GM12878 (cell line): ENCODE data around the gene GIGYF1. TPM values are rescaled to one million over a fixed set of nuclear protein-coding genes. Genes with fewer than 3 reads are reported as not detected.

Source experiments
- ASH2L ChIP-seq: fragments of 300-600, 200-600 bp; sonication (generic); IDR thresholded peaks from 2 replicates; pipeline ENCODE4 v1.6.1; 2017; ENCODE audit warnings: low read depth, mild to moderate bottlenecking, borderline replicate concordance
- EGR1 ChIP-seq, 2 experiments: IDR thresholded peaks; 1 replicate in 1 of 2; 2 replicates in 1 of 2; pipeline ENCODE4 v1.6.1; 2011 to 2012; ENCODE audit warnings: low read depth in 2 of 2, low read length in 2 of 2, borderline replicate concordance in 1 of 2, mild to moderate bottlenecking in 1 of 2, moderate library complexity in 1 of 2
- NFYA ChIP-seq: IDR thresholded peaks from 2 replicates; pipeline ENCODE4 v1.6.1; 2011; ENCODE audit warnings: low read depth, mild to moderate bottlenecking, low read length, improper control_type of control experiment, borderline replicate concordance
- PAX8 ChIP-seq: fragments of 450-650 bp; IDR thresholded peaks from 2 replicates; pipeline ENCODE4 v1.6.1; 2017; ENCODE audit warnings: mild to moderate bottlenecking, moderate library complexity
- POLR2A ChIP-seq: IDR thresholded peaks from 2 replicates; pipeline ENCODE4 v1.6.1; 2011; ENCODE audit warnings: low read depth, mild to moderate bottlenecking, low read length
- SPI1 ChIP-seq: IDR thresholded peaks from 2 replicates; pipeline ENCODE4 v1.6.1; 2011; ENCODE audit warnings: low read depth, mild to moderate bottlenecking, low read length, moderate library complexity, borderline replicate concordance; ENCODE audit not compliant: insufficient read depth
- YY1 ChIP-seq: IDR thresholded peaks from 2 replicates; pipeline ENCODE4 v1.6.1; 2011; ENCODE audit warnings: low read depth, mild to moderate bottlenecking, low read length
- ZBED1 ChIP-seq: IDR thresholded peaks from 2 replicates; pipeline ENCODE4 v1.6.1; 2016; ENCODE audit warnings: borderline replicate concordance
- ZNF274 ChIP-seq: IDR thresholded peaks from one replicate; pipeline ENCODE4 v1.8.0; 2011; ENCODE audit not compliant: insufficient read length, insufficient read depth
- polyA plus RNA-seq, 11 experiments: library from polyadenylated mRNA; depleted of rRNA in 4 of 11; unstranded in 6 of 11; stranded (reverse) in 5 of 11; fragments of >200 nt; fragmentation: Nextera tagmentation in 4 of 11; fragmentation: Illumina TruSeq in 1 of 11; extraction: Ambion mirVana in 4 of 11; extraction: Trizol in 1 of 11; gene quantifications; 1 replicate in 1 of 11; 2 replicates in 10 of 11; pipeline versions ENCODE4 v1.2.1 to v1.2.3, GENCODE V29; 2011 to 2016; ENCODE audit warnings: inconsistent platforms in 2 of 11, missing spikeins in 2 of 11, low read depth in 1 of 11
- total RNA-seq, 4 experiments: library from RNA; depleted of rRNA in 3 of 4; stranded (reverse); fragments of >200 nt in 3 of 4; fragmentation: Illumina TruSeq in 1 of 4; extraction: Trizol in 1 of 4; gene quantifications; 2 replicates each; pipeline versions ENCODE4 v1.2.1 to v1.2.3, GENCODE V29; 2013 to 2021
- TF ChIP-seq, protein P1 (sequence below): IDR thresholded peaks from 2 replicates; pipeline ENCODE4 v1.6.1; 2012; ENCODE audit warnings: low read depth, low read length, improper control_type of control experiment
- TF ChIP-seq, protein P2 (sequence below): fragments of 450-650 bp; IDR thresholded peaks from 2 replicates; pipeline ENCODE4 v1.6.1; 2016; ENCODE audit warnings: mild to moderate bottlenecking
- TF ChIP-seq, protein P3 (sequence below): fragments of 150-350 bp; IDR thresholded peaks from 2 replicates; pipeline ENCODE4 v1.6.1; 2016; ENCODE audit warnings: low read depth, low read length
- TF ChIP-seq, protein P4 (sequence below): IDR thresholded peaks from 2 replicates; pipeline ENCODE4 v1.6.1; 2012; ENCODE audit warnings: mild to moderate bottlenecking, low read depth, low read length

The GIGYF1 gene
- total and polyA plus RNA-seq, 10 of the 15 experiments (the other 5 are each of a cell fraction or from before 2014, with no cell fraction given): 0.31 to 47.2 (median 9.9) TPM

DNA sequence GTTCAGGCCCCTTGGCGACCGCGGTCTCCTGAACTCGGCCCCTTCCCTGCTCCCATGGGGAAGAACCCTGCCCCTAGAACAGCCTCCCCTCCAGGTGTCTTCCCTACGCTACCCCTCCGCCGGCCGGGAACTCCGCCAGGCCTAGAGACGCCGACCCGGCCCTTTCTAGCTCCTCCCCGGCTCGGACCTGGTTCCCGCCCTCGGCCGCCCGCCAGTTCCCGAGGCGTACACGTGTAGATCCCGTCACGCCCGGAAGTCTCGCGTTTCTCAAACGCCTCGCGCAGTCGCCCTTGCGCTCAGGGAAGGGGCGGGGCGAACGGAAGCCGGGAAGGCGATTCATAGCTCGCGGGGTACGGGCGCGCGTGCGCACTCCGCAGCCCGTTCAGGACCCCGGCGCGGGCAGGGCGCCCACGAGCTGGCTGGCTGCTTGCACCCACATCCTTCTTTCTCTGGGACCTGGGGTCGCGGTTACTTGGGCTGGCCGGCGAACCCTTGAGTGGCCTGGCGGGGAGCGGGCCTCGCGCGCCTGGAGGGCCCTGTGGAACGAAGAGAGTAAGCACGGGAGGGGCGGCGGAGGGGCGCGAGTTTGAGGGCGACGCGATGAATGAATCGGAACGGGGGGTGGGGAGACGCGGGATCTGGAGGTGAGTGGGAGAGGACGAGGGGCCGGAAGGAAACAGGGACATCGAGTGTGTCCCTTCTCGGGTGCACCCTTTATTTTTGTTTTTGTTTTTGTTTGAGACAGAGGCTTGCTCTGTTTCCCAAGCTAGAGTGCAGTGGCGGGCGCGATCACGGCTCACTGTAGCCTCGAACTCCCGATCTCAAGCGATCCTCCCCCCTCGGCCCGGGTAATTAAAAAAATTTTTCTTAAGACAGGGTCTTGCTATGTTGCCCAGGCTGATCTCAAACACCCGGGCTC is 12.0 kb upstream of the GIGYF1 start, which contains the start of gene POP7 (continued):
- TF ChIP-seq, protein P1, sequence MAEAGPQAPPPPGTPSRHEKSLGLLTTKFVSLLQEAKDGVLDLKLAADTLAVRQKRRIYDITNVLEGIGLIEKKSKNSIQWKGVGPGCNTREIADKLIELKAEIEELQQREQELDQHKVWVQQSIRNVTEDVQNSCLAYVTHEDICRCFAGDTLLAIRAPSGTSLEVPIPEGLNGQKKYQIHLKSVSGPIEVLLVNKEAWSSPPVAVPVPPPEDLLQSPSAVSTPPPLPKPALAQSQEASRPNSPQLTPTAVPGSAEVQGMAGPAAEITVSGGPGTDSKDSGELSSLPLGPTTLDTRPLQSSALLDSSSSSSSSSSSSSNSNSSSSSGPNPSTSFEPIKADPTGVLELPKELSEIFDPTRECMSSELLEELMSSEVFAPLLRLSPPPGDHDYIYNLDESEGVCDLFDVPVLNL: peak; percentile 85
- TF ChIP-seq, protein P2, sequence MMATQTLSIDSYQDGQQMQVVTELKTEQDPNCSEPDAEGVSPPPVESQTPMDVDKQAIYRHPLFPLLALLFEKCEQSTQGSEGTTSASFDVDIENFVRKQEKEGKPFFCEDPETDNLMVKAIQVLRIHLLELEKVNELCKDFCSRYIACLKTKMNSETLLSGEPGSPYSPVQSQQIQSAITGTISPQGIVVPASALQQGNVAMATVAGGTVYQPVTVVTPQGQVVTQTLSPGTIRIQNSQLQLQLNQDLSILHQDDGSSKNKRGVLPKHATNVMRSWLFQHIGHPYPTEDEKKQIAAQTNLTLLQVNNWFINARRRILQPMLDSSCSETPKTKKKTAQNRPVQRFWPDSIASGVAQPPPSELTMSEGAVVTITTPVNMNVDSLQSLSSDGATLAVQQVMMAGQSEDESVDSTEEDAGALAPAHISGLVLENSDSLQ: peak; percentile 53; the same call in 1 of the 2 replicates
- TF ChIP-seq, protein P3, sequence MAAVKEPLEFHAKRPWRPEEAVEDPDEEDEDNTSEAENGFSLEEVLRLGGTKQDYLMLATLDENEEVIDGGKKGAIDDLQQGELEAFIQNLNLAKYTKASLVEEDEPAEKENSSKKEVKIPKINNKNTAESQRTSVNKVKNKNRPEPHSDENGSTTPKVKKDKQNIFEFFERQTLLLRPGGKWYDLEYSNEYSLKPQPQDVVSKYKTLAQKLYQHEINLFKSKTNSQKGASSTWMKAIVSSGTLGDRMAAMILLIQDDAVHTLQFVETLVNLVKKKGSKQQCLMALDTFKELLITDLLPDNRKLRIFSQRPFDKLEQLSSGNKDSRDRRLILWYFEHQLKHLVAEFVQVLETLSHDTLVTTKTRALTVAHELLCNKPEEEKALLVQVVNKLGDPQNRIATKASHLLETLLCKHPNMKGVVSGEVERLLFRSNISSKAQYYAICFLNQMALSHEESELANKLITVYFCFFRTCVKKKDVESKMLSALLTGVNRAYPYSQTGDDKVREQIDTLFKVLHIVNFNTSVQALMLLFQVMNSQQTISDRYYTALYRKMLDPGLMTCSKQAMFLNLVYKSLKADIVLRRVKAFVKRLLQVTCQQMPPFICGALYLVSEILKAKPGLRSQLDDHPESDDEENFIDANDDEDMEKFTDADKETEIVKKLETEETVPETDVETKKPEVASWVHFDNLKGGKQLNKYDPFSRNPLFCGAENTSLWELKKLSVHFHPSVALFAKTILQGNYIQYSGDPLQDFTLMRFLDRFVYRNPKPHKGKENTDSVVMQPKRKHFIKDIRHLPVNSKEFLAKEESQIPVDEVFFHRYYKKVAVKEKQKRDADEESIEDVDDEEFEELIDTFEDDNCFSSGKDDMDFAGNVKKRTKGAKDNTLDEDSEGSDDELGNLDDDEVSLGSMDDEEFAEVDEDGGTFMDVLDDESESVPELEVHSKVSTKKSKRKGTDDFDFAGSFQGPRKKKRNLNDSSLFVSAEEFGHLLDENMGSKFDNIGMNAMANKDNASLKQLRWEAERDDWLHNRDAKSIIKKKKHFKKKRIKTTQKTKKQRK: no peak
- no peak for TF ChIP-seq EGR1 (IDR thresholded peaks at IDR 0.05; ENCODE audit: borderline replicate concordance in 1 of 2, low read depth in 2 of 2, low read length in 2 of 2)
- peak; percentile 40; the same call in 1 of the 2 replicates for TF ChIP-seq YY1
- no peak for TF ChIP-seq ZBED1
- no peak for TF ChIP-seq PAX8
- peak; percentile 89 for TF ChIP-seq POLR2A
- 0 out of 2 replicates have a peak, but pooled peaks have one; percentile 20 for TF ChIP-seq ASH2L
- TF ChIP-seq, protein P4, sequence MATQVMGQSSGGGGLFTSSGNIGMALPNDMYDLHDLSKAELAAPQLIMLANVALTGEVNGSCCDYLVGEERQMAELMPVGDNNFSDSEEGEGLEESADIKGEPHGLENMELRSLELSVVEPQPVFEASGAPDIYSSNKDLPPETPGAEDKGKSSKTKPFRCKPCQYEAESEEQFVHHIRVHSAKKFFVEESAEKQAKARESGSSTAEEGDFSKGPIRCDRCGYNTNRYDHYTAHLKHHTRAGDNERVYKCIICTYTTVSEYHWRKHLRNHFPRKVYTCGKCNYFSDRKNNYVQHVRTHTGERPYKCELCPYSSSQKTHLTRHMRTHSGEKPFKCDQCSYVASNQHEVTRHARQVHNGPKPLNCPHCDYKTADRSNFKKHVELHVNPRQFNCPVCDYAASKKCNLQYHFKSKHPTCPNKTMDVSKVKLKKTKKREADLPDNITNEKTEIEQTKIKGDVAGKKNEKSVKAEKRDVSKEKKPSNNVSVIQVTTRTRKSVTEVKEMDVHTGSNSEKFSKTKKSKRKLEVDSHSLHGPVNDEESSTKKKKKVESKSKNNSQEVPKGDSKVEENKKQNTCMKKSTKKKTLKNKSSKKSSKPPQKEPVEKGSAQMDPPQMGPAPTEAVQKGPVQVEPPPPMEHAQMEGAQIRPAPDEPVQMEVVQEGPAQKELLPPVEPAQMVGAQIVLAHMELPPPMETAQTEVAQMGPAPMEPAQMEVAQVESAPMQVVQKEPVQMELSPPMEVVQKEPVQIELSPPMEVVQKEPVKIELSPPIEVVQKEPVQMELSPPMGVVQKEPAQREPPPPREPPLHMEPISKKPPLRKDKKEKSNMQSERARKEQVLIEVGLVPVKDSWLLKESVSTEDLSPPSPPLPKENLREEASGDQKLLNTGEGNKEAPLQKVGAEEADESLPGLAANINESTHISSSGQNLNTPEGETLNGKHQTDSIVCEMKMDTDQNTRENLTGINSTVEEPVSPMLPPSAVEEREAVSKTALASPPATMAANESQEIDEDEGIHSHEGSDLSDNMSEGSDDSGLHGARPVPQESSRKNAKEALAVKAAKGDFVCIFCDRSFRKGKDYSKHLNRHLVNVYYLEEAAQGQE: no peak
- no peak for TF ChIP-seq NFYA
- TF ChIP-seq SPI1: no peak; the same call in 1 of the 2 replicates
- no peak for TF ChIP-seq ZNF274
- TF ChIP-seq, all 136 proteins: peak for 47
